ENCODE results near the gene MYO9B.
"Not testable (repeated sequence)": the region's sequence is repeated elsewhere in the genome, so short reads cannot be mapped to it uniquely, and the experiment has no call there.

The MYO9B gene

DNA sequence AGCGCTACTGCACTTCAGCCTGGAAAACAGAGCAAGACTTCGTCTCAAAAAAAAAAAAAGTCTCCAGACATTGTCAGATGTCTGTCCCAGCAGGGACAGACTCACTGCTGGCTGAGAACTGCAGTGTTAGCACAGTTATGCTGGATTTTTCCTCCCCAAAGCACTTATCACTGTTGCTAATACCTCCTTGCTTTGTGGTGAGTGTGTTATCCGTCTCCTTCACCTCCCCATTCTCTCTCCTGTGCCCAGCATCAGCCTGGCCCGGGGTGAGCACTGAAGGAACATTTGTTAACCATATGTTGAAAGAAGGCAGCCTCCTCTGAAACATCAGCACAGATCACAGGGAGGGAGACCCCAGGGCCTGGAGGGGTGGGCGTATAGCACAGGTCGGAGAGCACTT is 11.3 kb downstream of the MYO9B start:
- DNase-seq (ENCODE audit: low read depth in 1 of 2, low spot score in 1 of 2): no peak

DNA sequence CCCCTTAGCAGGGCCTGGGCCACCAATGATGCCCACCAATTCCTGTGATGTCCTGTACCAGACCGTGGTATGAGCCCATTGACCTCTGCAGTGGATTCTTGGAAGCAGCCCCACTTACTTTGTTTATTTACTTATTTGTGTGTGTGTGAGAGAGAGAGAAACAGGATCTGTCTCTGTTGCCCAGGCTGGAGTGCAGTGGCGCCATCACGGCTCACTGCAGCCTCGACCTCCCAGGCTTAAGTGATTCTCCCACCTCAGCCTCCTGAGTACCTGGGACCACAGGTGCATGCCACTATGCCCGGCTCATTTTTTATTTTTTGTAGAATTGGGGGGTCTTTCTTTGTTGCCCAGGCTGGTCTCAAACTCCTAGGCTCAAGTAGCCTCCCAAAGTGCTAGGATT is 13.0 kb downstream of the MYO9B start:
- no peak for DNase-seq (ENCODE audit: low read depth in 1 of 2, low spot score in 1 of 2)

DNA sequence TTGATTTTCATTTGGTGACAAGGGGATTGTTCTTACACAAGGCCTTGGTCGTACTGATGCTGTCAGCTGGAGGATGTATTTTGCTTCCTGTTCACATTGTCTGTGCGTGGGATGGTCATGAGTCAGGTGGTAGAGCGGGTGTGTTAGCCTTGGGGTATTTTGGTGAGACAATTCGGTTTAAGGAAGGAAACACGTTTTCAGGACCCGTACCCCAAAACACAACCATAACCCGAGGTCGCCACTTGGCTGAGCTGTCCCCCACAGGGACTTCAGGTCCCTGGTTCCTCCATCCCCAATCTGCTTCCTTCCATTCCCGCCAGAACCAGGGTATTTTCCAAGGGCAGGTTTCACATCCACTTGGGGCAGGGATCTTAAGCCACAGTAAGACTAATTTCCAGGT is 15.0 kb downstream of the MYO9B start:
- DNase-seq (ENCODE audit: low read depth in 1 of 2, low spot score in 1 of 2): no peak

DNA sequence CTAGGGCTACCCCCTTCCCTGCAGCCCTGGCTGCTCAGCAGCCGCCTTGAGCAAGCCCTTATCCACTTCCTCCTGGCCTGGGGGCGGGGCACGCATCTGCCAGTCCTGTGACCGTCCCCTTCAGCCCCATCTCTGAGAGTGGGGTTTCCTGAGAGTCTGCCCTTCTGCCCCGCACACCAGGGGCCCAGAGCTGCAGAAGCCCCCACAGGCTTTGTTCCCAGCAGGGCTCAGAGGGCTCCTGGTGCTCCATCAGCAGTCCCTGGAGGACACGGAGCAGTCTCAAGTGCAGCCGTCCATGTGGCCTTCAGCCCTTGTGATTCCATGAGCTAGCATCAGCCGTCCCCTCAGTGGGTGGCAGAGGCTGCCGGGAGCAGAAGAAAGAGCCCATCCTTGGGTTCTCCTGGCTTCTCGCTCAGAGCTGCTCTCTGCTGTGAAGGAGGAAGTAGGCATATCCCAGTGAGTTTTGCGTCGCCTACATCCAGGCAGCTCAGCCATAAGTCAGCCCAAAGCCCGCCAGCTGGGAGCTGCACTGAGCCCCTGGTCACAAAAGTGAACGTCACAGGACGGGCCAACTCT is 16.3 kb downstream of the MYO9B start:
- DNase-seq (ENCODE audit: low read depth in 1 of 2, low spot score in 1 of 2): no peak

DNA sequence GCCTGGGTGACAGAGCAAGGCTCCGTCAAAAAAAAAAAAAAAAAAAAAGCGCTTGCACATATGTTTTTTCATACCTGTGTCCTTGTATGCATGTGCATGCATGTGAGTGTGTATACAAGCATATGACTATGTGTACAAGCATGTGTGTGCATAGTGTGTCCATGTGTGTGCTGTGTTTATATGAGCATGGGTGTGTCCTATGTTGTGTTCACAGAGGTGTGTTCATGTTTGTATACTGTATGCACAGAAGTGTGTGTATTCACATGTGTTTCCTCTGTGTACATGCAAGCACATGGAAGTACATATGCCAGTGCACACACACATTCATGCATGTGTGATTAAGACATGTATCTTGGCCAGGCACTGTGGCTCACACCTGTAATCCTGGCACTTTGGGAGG is 17.1 kb downstream of the MYO9B start:
- no peak for DNase-seq (ENCODE audit: low read depth in 1 of 2, low spot score in 1 of 2)

DNA sequence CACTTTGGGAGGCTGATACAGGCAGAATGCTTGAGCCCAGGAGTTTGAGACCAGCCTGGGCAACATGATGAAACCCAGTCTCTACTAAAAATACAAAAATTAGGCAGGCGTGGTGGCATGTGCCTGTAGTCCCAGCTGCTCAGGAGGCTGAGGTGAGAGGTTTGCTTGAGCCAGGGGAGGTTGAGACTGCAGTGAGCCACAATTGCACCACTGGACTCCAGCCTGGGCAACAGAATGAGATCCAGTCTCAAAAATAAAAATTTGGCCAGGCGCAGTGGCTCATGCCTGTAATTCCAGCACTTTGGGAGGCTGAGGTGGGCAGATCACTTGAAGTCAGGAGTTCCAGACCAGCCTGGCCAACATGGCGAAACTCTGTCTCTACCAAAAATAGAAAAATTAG is 19.1 kb downstream of the MYO9B start:
- DNase-seq (ENCODE audit: low read depth in 1 of 2, low spot score in 1 of 2): not testable (repeated sequence)

DNA sequence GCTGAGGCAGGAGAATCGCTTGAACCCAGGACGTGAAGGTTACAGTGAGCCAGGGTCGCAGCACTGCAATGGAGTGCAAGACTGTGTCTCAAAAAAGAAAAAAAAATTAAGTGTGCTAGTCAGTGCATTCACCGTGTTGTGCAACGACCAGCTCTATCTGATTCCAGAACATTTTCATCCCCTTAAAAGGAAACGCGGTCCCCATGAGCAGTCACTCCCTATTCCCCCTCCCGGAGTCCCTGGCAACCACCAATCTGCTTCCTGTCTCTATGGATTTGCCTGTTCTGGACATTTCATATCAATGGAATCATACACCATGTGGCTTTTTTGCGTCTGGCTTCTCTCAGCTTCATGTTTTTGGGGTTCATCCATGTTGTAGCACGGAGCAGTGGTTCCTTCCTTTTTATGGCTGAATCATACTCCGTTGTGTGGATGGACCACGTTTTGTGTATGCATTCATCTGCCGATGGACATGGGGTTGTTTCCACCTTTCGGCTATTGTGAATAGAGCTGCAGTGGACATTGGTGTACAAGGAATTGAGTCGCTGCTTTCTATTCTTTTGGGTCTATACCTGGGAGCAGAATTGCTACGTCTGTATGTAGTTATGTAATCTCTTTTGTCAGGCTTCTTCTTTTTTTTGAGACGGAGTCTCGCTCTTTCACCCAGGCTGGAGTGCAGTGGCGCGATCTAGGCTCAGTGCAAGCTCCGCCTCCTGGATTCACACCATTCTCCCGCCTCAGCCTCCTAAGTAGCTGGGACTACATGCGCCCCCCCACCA is 19.8 kb downstream of the MYO9B start:
- no peak for DNase-seq (ENCODE audit: low read depth in 1 of 2, low spot score in 1 of 2)

DNA sequence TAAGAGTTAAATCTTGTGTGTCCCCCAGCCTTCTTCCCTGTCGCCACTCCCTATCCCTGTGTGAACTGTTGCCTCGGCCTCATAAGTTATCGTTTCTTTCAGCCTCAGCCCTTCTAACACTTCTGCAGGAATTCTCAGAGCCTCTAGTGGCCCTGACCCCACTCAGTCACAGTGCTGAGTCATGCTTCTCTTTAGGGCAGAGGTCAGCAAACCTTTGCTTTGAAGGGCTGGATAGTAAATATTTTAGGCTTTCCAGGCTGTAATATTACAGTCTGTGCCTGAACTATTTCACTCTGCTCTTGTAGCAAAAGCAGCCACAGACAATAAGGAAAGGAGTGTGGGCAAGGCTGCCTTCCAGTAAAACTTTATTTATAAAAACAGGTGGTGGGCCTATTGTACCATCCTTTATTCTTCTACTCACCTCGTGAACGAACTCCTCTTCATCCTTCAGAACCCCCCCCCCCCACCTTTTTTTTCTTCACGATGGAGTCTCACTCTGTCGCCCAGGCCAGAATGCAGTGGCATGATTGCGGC is 22.1 kb downstream of the MYO9B start:
- no peak for DNase-seq (ENCODE audit: low read depth in 1 of 2, low spot score in 1 of 2)

DNA sequence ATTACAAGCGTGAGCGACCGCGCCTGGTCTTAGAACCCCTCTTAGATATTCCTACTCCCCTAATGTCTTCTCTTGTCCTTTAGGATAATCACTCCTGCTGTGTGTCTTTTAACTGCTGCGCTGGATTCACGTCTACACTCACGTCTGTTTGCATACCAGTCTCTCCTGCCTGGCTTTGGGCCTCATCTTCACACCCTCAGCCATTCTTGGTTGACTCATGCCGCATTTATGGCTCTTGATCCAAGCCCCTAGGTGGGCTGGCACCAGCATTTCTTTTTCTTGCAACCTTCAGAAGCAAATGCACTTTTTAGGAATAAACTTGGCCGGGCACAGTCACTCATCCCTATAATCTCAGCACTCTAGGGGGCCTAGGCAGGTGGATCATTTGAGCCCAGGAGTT is 22.7 kb downstream of the MYO9B start:
- DNase-seq (ENCODE audit: low read depth in 1 of 2, low spot score in 1 of 2): no peak

DNA sequence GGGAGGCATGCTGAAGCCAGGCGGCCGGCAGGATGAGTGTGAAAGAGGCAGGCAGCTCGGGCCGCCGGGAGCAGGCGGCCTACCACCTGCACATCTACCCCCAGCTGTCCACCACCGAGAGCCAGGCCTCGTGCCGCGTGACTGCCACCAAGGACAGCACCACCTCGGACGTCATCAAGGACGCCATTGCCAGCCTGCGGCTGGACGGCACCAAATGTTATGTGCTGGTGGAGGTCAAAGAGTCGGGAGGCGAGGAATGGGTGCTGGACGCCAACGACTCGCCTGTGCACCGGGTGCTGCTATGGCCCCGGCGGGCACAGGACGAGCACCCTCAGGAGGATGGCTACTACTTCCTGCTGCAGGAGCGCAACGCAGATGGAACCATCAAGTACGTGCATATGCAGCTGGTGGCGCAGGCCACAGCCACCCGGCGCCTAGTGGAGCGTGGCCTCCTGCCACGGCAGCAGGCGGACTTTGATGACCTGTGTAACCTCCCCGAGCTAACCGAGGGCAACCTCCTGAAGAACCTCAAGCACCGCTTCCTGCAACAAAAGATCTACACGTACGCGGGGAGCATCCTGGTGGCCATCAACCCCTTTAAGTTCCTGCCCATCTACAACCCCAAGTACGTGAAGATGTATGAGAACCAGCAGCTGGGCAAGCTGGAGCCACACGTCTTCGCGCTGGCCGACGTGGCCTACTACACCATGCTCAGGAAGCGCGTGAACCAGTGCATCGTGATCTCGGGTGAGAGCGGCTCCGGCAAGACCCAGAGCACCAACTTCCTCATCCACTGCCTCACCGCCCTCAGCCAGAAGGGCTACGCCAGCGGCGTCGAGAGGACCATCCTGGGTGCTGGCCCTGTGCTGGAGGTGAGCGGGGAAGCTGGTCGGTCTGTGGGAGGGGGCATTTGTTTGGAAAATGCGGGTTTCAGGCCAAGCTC is 26.4 kb downstream of the MYO9B start:
- DNase-seq (ENCODE audit: low read depth in 1 of 2, low spot score in 1 of 2): no peak

DNA sequence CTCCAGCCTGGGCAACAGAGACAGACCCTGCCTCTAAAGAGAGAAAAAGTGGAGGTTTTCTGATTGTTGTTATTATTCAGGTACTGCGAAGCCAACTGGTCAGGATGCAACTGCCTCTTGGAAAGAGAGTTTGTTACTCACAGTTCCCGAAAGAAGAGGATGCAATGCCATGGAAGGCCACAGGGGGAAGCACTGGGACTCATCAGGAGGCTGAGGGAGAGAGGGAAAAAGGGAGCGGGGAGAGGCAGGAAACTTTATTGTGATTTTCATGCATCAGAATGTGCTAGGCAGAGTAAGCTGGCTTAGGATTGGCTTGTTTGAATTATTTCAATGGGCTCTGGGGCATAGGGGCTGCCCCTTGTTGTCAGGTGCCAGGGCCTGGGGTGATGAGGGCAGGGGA is 27.6 kb downstream of the MYO9B start:
- no peak for DNase-seq (ENCODE audit: low read depth in 1 of 2, low spot score in 1 of 2)

DNA sequence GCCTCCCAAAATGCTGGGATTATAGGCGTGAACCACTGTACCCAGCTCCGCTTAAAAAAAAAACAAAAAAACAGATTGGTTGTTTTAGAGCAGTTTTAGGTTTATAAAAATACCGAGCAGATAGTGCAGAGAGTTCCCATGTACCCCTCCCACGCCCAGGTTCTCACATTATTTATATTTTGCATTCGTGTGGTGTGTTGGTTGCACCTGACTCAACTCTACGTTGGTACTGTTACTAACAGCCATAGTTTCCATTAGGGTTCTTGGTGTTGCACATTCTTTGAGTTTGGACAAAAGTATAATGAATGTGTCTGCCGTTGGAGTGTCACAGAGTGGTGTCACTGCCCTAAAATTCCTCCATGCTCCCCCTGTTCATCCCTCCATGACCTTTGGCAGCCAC is 29.1 kb downstream of the MYO9B start:
- no peak for DNase-seq (ENCODE audit: low read depth in 1 of 2, low spot score in 1 of 2)

DNA sequence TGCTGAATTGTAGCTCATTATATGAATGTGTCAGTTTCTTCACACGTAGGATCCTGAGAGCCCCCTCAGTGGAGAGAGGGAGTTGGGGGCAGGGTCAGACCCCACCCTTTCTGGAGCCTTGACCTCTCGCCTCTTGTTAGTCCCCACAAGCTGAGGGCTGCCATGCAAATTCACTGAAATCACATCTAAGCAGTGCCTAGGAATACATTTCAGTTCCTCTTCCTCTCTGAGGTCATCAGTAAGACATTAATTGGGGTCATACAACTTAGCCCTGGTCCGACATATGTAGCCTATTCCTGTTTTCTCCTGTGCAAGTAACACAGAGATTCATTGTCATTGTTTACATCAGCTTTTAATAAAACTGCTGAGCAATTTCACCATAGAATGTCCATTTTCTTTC is 30.0 kb downstream of the MYO9B start:
- no peak for DNase-seq (ENCODE audit: low read depth in 1 of 2, low spot score in 1 of 2)

DNA sequence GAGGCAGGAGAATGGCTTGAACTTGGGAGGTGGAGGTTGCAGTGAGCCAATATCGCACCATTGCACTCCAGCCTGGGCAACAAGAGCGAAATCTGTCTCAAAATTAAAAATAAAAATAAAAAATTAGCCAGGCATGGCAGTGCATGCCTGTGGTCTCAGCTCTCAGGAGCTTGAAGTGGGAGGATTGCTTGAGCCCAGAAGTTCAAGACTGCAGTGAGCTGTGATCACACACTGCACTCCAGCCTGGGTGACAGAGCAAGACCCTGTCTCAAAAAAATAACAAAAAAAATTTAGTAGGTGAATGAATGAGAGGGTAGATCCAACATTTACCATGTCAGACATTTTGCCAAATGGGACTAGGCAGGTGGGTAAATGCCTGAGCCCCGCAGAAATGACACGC is 31.4 kb downstream of the MYO9B start:
- DNase-seq (ENCODE audit: low read depth in 1 of 2, low spot score in 1 of 2): not testable (repeated sequence)

DNA sequence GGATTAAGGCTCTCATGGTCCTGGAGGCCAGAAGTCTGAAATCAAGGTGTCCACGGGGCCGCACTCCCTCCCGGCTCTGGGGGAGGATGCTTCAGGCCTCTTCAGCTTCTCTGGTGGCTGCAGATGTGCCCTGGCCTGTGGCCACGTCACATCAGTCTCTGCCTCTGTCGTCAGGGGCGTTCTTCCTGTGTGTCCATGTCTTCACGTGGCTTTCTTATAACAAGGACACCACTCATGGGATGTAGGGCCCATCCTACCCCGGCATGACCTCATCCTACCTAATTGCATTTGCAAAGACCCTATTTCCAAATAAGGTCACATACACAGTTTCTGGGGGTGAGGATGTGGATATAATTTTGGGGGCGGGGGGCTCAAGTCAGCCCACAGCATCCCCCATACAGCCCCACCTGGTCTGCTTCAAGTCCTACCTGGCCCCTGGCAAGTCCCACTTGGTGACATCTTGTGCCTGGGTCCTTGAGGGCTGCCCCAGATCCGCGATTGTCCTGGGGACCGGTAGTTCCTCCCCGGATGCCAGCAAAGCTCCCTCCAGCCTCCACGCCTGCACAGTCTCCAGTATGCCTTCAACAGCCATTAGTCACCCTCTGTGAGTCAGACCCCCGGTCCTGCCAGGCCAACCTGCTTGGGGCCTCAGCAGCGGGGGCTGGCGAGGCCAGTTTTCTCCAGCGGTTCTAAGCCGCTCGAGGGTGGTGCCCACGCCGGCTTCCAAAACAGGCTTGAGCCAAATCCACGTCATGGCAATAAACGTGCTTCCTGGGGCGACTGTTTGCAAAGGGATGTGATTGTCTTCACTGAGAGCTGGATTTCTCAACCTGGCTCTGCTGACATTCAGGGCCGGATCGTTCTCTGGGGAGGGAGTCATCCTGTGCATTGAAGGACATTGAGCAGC is 32.2 kb downstream of the MYO9B start:
- DNase-seq (ENCODE audit: low read depth in 1 of 2, low spot score in 1 of 2): no peak

DNA sequence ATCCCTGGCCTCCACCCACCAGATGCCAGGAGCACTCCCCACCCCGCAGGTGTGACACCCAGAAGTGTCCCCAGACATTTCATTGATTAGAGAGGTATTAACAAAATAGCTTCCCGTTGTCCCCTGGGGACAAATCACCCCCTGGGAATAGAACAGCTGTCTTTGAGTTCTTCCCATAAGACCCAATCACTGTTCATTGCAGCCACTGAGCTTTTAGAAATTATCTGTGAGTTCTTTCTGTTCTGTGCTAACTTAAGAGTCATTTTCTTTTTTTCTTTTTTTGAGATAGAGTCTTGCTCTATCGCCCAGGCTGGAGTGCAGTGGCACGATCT is 32.8 kb downstream of the MYO9B start:
- DNase-seq (ENCODE audit: low read depth in 1 of 2, low spot score in 1 of 2): no peak

DNA sequence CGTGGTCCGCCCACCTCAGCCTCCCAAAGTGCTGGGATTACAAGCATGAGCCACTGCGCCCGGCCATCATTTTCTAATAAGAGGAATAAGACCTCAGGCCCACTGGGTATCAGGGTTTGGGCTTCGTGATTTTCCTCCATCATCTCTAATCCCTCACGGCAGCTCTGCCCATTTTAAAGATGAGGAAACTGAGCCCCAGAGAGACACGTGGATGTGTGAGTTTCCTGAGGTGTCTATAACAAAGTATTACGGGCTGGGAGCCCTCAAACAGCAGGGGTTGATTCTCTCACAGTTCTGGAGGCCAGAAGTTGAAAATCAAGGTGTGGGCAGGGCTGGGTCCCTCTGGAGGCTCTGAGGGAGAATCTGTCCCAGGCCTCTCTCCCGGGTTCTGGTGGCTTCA is 33.7 kb downstream of the MYO9B start:
- no peak for DNase-seq (ENCODE audit: low read depth in 1 of 2, low spot score in 1 of 2)

DNA sequence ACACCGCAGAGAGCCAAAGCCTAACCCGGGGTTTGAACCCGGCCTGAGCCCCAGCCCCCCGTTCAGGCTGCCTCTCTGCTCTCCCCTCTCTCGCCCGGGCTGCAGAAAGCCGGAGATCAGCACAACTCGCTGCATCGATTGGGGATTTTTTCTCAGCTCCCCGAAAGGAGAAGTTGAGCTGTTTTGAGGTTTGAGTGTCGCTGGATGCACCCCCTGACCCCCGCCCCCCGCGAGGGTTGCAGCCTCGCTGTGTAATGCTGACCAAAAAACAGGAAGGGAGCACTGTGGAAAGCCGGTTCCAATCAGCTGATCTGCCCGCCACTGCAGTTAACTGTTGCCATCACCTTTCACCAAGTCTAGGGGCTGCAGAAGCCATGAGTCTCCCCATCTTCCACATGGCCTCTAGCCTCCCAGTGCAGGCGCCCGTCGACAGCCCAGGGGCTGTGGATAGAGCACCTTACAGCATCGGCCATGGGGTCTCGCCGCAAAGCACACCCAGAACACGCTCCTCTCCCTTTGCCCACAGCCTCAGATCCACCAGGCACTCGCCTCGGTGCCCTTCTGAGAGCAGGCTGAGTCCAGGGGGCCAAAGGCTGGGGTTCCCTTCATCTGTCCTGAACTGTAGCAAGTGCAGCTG is 34.5 kb downstream of the MYO9B start:
- no peak for DNase-seq (ENCODE audit: low read depth in 1 of 2, low spot score in 1 of 2)

DNA sequence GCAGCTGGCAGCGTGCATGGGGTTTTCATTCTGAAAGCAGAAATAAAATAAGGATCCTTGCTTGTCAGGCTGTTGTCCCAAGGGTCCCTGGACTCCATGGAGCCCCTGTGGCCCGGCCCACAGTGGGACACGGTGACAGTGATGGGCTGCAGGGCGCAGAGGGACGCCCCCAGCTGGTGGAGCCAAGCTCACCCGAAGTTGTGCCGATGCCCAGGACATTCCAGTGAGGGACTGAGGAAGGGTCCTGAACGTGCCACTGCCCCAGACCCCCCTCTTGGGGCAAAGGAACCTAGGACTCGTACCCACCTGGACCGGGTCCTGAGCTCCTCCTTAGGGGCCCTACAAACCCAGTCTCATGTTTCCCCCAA is 35.0 kb downstream of the MYO9B start:
- DNase-seq (ENCODE audit: low read depth in 1 of 2, low spot score in 1 of 2): no peak

DNA sequence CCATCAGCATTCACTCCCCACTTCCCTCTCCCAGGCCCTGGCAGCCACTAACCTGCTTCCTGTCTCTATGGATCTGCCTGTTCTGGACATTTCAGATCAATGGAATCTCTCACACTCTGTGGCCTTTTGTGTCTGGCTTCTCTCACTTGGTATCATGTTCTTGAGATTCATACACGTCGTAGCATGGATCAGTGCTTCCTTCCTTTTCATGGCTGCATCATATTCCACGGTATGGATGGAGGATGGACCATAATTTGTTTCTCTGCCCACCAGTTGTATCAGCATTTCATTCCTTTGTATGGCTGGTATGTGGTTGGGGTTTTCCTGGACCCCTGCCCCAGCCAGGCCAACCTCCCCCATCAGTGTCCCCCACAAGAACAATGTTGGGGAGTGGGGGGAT is 36.2 kb downstream of the MYO9B start:
- DNase-seq (ENCODE audit: low read depth in 1 of 2, low spot score in 1 of 2): no peak

DNA sequence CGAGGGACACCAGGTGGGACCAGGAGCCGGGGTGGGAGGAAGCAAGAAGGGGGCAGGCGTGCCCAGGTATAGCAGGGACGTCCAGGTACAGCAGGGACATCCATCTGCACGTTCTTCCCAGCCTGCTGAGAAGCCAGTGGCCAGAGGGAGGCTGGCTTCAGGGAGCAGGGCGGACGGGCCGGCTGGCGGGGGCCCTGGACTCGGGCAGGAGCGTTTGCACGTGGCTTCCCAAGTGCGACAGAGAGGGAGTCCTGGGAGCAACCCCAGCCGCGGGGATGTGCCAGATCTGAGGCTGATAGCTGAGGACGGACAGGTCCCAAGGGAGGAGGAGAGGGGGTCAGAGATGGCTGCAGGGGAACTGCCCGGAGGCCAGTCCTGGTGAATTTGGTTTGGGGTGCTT is 36.7 kb downstream of the MYO9B start:
- no peak for DNase-seq (ENCODE audit: low read depth in 1 of 2, low spot score in 1 of 2)
